ENCODE data around the gene PTH2R. TPM values are rescaled to one million over a fixed set of nuclear protein-coding genes. Genes with fewer than 3 reads are reported as not detected.

The PTH2R gene
- total RNA-seq, result not detected in 2 replicates

GRCh38 chr2:208406474-208407451, at the start of gene PTH2R:
TSS of gene PTH2R (plus strand) at chr2:208406792. CDS start at chr2:208407044, 252 bp downstream.

Other genes with a start within 250 kb of the PTH2R start
- gene CRYGA, start 243.2 kb upstream of the PTH2R start, total RNA-seq, result not detected in 2 replicates
- gene C2orf80, start 216.8 kb upstream of the PTH2R start, total RNA-seq, result not detected in 2 replicates
- 54.9 and 112 TPM in 2 replicates for gene IDH1, start 151.7 kb upstream of the PTH2R start, total RNA-seq
- 33.3 and 39.1 TPM in 2 replicates for gene PIKFYVE, start 140.5 kb upstream of the PTH2R start, total RNA-seq